Measurements from ENCODE around the gene EIF2AK3. TPM values are rescaled to one million over a fixed set of nuclear protein-coding genes. Genes with fewer than 3 reads are reported as not detected.

Gene EIF2AK3
- total RNA-seq: 46.1 and 51.9 TPM in 2 replicates

DNA sequence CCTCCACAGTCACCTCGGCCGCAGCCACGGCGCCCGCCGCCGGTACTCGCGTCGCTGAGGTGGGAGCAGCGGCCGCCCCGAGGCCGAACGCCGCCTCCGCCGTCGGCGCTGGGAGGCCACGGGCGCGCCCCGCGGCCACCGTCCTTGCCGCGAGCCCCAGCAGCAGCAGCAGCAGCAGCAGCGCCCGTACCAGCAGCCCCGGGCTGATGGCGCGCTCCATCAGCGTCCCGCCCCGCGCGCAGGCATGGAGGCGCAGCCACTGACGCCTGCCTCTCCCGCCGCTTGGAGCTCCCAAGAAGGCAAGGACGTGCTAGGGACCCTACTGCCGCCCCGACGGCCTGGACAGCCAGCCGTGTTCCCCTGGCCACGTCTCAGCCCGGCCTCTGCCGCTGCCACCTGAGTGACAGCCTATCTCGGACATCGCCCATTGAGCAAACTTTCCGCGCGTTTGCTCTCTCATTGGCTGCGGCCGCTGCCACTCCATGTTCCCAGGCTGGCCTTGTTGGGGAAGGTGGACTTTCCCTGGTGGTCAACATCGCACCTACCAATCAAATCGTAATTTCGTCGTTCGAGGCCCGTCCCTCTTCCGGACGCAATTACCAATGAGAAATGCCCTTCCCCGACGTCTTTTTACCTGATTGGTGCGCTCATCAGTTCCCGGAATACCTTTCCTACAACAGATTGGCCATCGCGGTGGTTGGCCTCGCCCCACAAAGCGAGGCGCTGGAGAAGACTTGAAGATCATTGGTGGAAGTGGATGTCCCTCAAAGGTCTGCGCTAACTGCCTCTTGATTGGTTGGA, at the start of gene EIF2AK3:
EIF2AK3 (minus strand) TSS at position 410 of the 801 bp plus-strand sequence; CDS start at position 220, 190 bp downstream.

Other genes with a start within 250 kb of the EIF2AK3 start
- gene FOXI3, start 174.8 kb downstream of the EIF2AK3 start, total RNA-seq: not detected in 2 replicates
- 5.2 and 5.3 TPM in 2 replicates for gene RPIA, start 64.2 kb upstream of the EIF2AK3 start, total RNA-seq